GM12864 (cell line): Measurements from ENCODE around the gene NT5DC1.

ENCODE experiments used
- DNase-seq: peaks from one replicate; pipeline ENCODE4 v3.0.0-alpha.2; 2011; ENCODE audit warnings: low read depth
- H3K4me3 ChIP-seq: 2 replicates; pipeline ENCODE4 v1.5.1; 2011; ENCODE audit warnings: mild to moderate bottlenecking, low read depth, low read length, control low read depth
- TF ChIP-seq, protein P1 (sequence below): IDR thresholded peaks from 2 replicates; pipeline ENCODE4 v1.5.1; 2011; ENCODE audit warnings: low read depth, mild to moderate bottlenecking, moderate library complexity, low read length, control low read depth, inconsistent platforms; ENCODE audit errors: missing control alignments

NT5DC1 gene

DNA sequence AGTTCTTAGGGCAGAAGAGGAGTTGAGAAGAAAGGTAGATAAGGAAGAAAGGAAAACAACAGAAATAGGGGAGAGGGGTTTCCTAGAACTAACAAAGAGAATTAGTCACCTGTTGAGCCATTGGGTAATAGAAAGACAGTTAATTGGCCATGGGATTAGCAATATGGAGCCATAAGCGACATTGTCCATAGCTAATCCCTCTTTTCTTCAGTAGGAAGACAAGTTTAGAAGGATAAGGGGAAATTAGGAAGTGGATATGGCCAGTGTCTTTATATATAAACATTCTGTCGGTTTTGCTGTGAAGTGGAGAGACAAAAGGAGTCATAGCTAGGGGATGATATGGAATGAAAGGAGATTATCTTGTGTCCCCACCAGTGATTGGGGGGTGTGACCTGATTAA, 69.2 kb downstream of the NT5DC1 start:
- DNase-seq = no peak
- TF ChIP-seq, protein P1, sequence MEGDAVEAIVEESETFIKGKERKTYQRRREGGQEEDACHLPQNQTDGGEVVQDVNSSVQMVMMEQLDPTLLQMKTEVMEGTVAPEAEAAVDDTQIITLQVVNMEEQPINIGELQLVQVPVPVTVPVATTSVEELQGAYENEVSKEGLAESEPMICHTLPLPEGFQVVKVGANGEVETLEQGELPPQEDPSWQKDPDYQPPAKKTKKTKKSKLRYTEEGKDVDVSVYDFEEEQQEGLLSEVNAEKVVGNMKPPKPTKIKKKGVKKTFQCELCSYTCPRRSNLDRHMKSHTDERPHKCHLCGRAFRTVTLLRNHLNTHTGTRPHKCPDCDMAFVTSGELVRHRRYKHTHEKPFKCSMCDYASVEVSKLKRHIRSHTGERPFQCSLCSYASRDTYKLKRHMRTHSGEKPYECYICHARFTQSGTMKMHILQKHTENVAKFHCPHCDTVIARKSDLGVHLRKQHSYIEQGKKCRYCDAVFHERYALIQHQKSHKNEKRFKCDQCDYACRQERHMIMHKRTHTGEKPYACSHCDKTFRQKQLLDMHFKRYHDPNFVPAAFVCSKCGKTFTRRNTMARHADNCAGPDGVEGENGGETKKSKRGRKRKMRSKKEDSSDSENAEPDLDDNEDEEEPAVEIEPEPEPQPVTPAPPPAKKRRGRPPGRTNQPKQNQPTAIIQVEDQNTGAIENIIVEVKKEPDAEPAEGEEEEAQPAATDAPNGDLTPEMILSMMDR = no peak
- H3K4me3 ChIP-seq = no peak overlapping the region

DNA sequence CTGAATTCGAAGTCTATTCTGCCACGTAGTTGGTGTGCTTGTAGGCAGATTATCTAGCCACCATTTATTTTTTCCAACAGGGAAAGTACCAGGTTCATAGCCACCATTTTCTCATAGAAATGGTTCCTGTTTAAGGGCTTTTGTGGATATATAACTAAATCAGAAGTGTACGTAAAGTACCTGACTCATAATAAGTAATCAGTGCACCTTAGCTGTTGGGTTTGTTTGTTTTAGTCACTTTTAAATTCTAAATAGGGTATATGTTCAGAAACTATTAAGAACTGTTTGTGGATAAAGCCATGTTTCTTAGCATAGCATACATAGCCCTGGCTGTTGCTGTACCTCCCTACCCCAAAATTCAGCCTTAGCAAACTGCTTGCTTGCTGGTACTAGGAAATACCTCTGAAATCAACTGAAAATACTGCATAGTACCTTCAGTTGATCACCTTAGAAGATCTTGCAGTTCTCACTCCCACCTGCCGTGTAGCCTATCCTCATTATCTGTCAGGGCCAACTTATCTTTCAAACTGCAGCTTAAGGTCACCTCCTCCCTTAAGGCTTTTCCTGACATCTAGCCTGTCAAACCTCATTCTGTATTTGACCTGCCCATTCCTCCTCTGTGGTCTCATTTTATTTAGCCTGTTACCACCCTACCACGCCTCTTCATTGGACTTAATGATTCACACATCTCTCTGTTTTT, 69.9 kb downstream of the NT5DC1 start:
- no peak overlapping the region for H3K4me3 ChIP-seq
- no peak for DNase-seq
- TF ChIP-seq, protein P1 = no peak

DNA sequence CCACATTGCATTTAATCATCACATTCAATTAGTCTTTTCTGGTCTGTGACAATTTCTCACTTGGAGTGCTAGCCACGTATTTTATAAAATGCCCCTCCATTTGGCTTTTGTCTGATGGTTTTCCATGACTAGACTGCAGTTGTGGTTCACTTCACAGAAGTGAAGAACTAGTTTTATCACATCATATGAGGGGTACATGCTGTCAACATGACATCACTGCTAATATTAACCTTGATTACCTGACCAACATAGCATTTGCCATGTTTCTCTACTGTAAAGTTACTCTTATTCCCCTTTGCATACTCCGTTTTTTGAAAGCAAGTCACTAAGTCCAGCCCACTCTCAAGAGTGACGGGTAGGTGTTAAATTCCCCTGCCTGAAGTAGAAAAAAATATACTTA, 73.3 kb downstream of the NT5DC1 start:
- no peak overlapping the region for H3K4me3 ChIP-seq
- DNase-seq = no peak
- TF ChIP-seq, protein P1 = no peak

DNA sequence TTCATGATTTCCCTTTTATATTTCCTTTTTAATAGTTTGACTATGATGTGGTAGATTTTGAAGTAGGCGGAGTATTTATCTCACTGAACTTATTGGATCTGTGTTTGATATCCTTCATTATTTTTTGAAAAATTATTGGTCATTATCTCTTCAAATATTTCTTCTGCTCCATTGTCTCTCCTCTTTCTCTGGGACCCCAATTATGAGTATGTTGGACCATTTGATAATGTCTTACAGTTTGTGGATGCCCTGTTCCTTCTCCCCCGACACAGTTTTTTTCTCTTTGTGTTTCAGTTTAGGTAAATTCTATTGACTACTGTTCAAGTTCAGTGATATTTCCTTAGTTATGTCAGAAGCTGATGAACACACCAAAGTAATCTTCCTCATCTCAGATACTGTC, 74.7 kb downstream of the NT5DC1 start:
- DNase-seq = no peak
- TF ChIP-seq, protein P1 = no peak
- H3K4me3 ChIP-seq = no peak overlapping the region

DNA sequence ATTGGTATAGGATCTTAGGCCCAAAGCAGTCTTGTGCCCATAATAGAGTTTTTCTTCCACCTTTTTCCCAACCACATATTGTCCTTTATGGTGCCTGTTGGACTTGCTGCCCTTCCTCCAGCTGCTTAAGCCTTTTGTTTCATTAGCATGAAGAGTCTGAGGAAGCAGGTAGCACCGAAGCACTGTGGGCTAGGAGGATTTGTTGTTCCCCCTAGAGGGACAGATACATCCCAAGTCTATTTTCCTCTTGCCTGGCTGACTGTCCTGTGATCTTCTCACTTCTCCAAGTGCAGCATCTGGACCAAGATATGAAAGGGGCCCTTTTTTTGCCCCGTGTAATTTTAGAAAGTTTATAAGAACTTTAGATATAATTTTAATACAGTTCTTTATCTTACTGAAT, 75.9 kb downstream of the NT5DC1 start:
- TF ChIP-seq, protein P1 = no peak
- no peak for DNase-seq
- H3K4me3 ChIP-seq = no peak overlapping the region

DNA sequence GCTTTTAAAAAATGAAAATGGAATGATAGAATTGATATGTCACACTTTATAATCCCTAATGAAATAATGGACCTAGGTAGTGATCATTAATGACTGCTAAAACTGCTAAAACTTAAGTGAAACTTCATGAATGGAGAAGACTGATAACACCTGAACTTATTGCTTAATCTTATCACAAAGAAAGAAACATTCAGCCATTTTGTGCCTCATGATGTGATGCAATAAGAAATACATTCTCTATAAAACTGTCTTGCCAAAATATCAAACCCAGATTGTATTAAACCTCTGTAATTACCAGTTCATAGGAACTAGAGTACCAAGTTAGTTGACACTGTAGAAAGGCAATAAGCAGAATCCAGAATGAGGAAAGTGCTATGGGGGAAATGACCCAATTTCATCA, 79.7 kb downstream of the NT5DC1 start:
- TF ChIP-seq, protein P1 = no peak
- H3K4me3 ChIP-seq = no peak overlapping the region
- DNase-seq = no peak

DNA sequence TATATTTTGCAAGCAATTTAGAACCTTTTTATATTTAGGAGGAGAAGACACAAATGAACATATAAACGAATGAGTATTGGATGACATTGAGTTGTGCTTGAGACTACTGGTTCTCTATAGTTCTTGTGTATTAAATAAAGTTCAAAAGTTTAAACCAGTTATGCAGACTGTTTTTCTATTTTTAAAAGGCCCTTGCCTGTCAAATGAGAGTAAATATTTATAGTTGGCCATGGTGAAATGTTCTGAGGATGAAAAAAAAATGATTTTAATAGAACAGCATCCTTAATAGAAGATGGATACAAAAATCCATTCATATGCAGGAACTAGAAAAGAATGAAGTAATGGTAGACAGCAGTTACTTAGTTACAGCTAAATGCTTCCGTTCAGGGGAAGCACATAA, 88.8 kb downstream of the NT5DC1 start:
- no peak for DNase-seq
- no peak overlapping the region for H3K4me3 ChIP-seq
- TF ChIP-seq, protein P1 = no peak
